HepG2 (cell line): ENCODE data around the gene ZBTB7B. TPM values are rescaled to one million over a fixed set of nuclear protein-coding genes. Genes with fewer than 3 reads are reported as not detected.
A peak's percentile ranks its signal among the peaks of the same experiment; 100 is the strongest.

Experiments
- ATAC-seq: fragments of 200-7000 bp; cut with Tn5 transposase; 3 replicates; pipeline ENCODE4 v1.9.1; 2020; ENCODE audit warnings: mild to moderate bottlenecking, moderate library complexity
- BruUV-seq: library from RNA; stranded (reverse); fragments of 400-500 nt; replicated peaks from 2 replicates; lab custom pipeline; 2021; lab: Mats Ljungman, UMichigan
- CTCF ChIA-PET: fragments of 300-600 bp; formaldehyde crosslinking; extraction: SDS; loops from one replicate; lab custom pipeline; 2021; ENCODE audit warnings: low total read pairs, inconsistent platforms, low intra/inter-chr PET ratio; lab: Yijun Ruan, JAX
- POLR2A ChIA-PET: fragments of 350-600 bp; sonication (Branson Sonifier 250); formaldehyde crosslinking; loops from one replicate; lab custom pipeline; 2020; ENCODE audit warnings: antibody characterized with exemption, inconsistent platforms; lab: Yijun Ruan, JAX
- DNase-seq: peaks from one replicate; pipeline ENCODE4 v3.0.0-alpha.2; 2015; ENCODE audit warnings: low spot score
- FAIRE-seq: peaks from 3 replicates; lab custom pipeline; 2011; peaks lifted over from hg19 to GRCh38; lab: Jason Lieb, UNC
- H2AFZ ChIP-seq: one replicate; pipeline ENCODE4 v1.6.1; 2011; ENCODE audit warnings: low read length, inconsistent platforms
- H3K27ac ChIP-seq: fragments of 300-600 bp; 3 replicates; pipeline ENCODE4 v1.8.0; 2011; ENCODE audit warnings: mixed run types, mild to moderate bottlenecking, mixed read lengths, low read length, inconsistent platforms; ENCODE audit not compliant: insufficient read depth; ENCODE audit errors: extremely low read length
- H3K27me3 ChIP-seq, 2 experiments: fragments of 200-600 bp in 1 of 2; 2 replicates in 1 of 2; 3 replicates in 1 of 2; pipeline versions ENCODE4 v1.6.0 to v1.8.0; 2011; ENCODE audit warnings: low read length in 2 of 2, mild to moderate bottlenecking in 2 of 2, moderate library complexity in 2 of 2, inconsistent platforms in 1 of 2; ENCODE audit not compliant: insufficient read depth in 2 of 2, control insufficient read depth in 1 of 2
- H3K36me3 ChIP-seq, 2 experiments: fragments of 200-600 bp in 1 of 2; replicated peaks in 1 of 2; 2 replicates in 1 of 2; 3 replicates in 1 of 2; pipeline versions ENCODE4 v1.5.1 to v1.8.0; 2011; ENCODE audit warnings: low read length in 2 of 2, inconsistent platforms in 1 of 2; ENCODE audit not compliant: insufficient read depth in 2 of 2, control insufficient read depth in 1 of 2
- H3K4me1 ChIP-seq: 2 replicates; pipeline ENCODE4 v1.5.1; 2012; ENCODE audit warnings: low read length, inconsistent platforms; ENCODE audit not compliant: insufficient read depth
- H3K4me2 ChIP-seq: 2 replicates; pipeline ENCODE4 v1.6.0; 2011; ENCODE audit warnings: low read depth, low read length, inconsistent platforms
- H3K4me3 ChIP-seq, 3 experiments: fragments of 200-600 bp in 1 of 3; sonication (generic), shearing (Covaris generic) in 1 of 3; replicated peaks in 1 of 3; 2 replicates each; pipeline ENCODE4 v1.5.1; 2011 to 2016; ENCODE audit warnings: low read length in 3 of 3, inconsistent platforms in 2 of 3, low read depth in 2 of 3, mild to moderate bottlenecking in 2 of 3, control low read depth in 1 of 3, mixed read lengths in 1 of 3; ENCODE audit not compliant: insufficient read depth in 1 of 3
- H3K79me2 ChIP-seq: one replicate; pipeline ENCODE4 v1.6.1; 2011; ENCODE audit warnings: low read length, inconsistent platforms; ENCODE audit not compliant: insufficient read depth
- H3K9ac ChIP-seq: 2 replicates; pipeline ENCODE4 v1.6.0; 2011; ENCODE audit warnings: mild to moderate bottlenecking, low read depth, low read length, inconsistent platforms; ENCODE audit not compliant: insufficient read depth
- H3K9me3 ChIP-seq: 2 replicates; pipeline ENCODE4 v1.5.1; 2012; ENCODE audit warnings: mild to moderate bottlenecking, low read length
- H4K20me1 ChIP-seq: 2 replicates; pipeline ENCODE4 v1.6.0; 2011; ENCODE audit warnings: inconsistent platforms, mild to moderate bottlenecking, low read length, moderate library complexity; ENCODE audit not compliant: insufficient read depth
- E2F1 ChIP-seq: sonication (generic); formaldehyde crosslinking; IDR thresholded peaks from 2 replicates; pipeline ENCODE4 v1.5.0; 2020; ENCODE audit warnings: missing genetic modification reagents
- GATA4 ChIP-seq: sonication (generic); IDR thresholded peaks from 2 replicates; pipeline ENCODE4 v1.6.1; 2016; ENCODE audit warnings: antibody characterized with exemption, low read depth, borderline replicate concordance
- GLMP ChIP-seq: sonication (generic); formaldehyde crosslinking; IDR thresholded peaks from 2 replicates; pipeline ENCODE4 v1.9.0; 2021; ENCODE audit warnings: missing genetic modification reagents, mild to moderate bottlenecking, borderline replicate concordance
- KAT2B ChIP-seq: fragments of 150-350 bp; IDR thresholded peaks from 2 replicates; pipeline ENCODE4 v1.6.1; 2014; ENCODE audit warnings: low read depth, low read length, borderline replicate concordance
- KLF12 ChIP-seq: sonication (generic); formaldehyde crosslinking; IDR thresholded peaks from 2 replicates; pipeline ENCODE4 v1.4.0; 2020; ENCODE audit warnings: missing genetic modification reagents, borderline replicate concordance
- PLRG1 ChIP-seq: fragments of 450-650 bp; conservative IDR thresholded peaks from 2 replicates; pipeline ENCODE4 v1.6.1; 2016
- SRF ChIP-seq: IDR thresholded peaks from 2 replicates; pipeline ENCODE4 v1.6.1; 2011; ENCODE audit warnings: mild to moderate bottlenecking, low read depth, low read length, moderate library complexity
- TAF1 ChIP-seq: sonication (generic); formaldehyde crosslinking; IDR thresholded peaks from 2 replicates; pipeline ENCODE4 v1.4.0; 2020; ENCODE audit warnings: missing genetic modification reagents
- TCF7L2 ChIP-seq: IDR thresholded peaks from 2 replicates; pipeline ENCODE4 v1.6.1; 2011; ENCODE audit warnings: mild to moderate bottlenecking, low read depth, low read length, moderate library complexity
- TFAP4 ChIP-seq: sonication (generic); IDR thresholded peaks from 2 replicates; pipeline ENCODE4 v1.6.1; 2016; ENCODE audit warnings: low read depth, borderline replicate concordance
- WIZ ChIP-seq: sonication (generic); formaldehyde crosslinking; IDR thresholded peaks from 2 replicates; pipeline ENCODE4 v1.5.1; 2020; ENCODE audit warnings: mild to moderate bottlenecking, missing genetic modification reagents
- ZNF142 ChIP-seq: sonication (generic); formaldehyde crosslinking; IDR thresholded peaks from 2 replicates; pipeline ENCODE4 v1.4.0; 2020; ENCODE audit warnings: missing genetic modification reagents
- ZNF33A ChIP-seq: sonication (generic); formaldehyde crosslinking; IDR thresholded peaks from 2 replicates; pipeline ENCODE4 v1.5.1; 2020; ENCODE audit warnings: missing genetic modification reagents, mild to moderate bottlenecking, moderate library complexity, borderline replicate concordance
- ZNF605 ChIP-seq: sonication (generic); formaldehyde crosslinking; IDR thresholded peaks from 2 replicates; pipeline ENCODE4 v1.8.0; 2022; ENCODE audit warnings: mild to moderate bottlenecking, missing genetic modification reagents
- ZNF709 ChIP-seq: sonication (generic); formaldehyde crosslinking; IDR thresholded peaks from 2 replicates; pipeline ENCODE4 v1.5.0; 2020; ENCODE audit warnings: mild to moderate bottlenecking, missing genetic modification reagents
- ZNF724P ChIP-seq: sonication (generic); formaldehyde crosslinking; IDR thresholded peaks from 2 replicates; pipeline ENCODE4 v1.8.0; 2022; ENCODE audit warnings: missing genetic modification reagents, borderline replicate concordance
- ZNF839 ChIP-seq: sonication (generic); formaldehyde crosslinking; IDR thresholded peaks from 2 replicates; pipeline ENCODE4 v1.4.0; 2020; ENCODE audit warnings: missing genetic modification reagents, mild to moderate bottlenecking, borderline replicate concordance
- WGBS: methylation state at CpG from one replicate; pipeline ENCODE4 v1.1.6; 2017; ENCODE audit warnings: low lambda C conversion rate; 5-methylcytosine and 5-hydroxymethylcytosine counted together
- in situ Hi-C: cut with HindIII; loops from 2 replicates; pipeline ENCODE4 v1.10.0; 2017; ENCODE audit warnings: low pct_unique_long_range_greater_than_20kb; ENCODE audit not compliant: extremely low pct_ligation_motif_present
- intact Hi-C: fragments of 100-400 bp; cut with micrococcal nuclease; formaldehyde crosslinking; loops from one replicate; pipeline ENCODE4 v1.10.0; 2022; ENCODE audit not compliant: unreplicated experiment
- polyA plus RNA-seq, 8 experiments: library from polyadenylated mRNA; depleted of rRNA in 3 of 8; stranded (reverse) in 7 of 8; unstranded in 1 of 8; fragments of >200 nt; fragmentation: Illumina TruSeq in 4 of 8; extraction: Trizol in 4 of 8; gene quantifications; 2 replicates each; pipeline versions ENCODE4 v1.2.1 to v1.2.3, GENCODE V29; 2011 to 2016; ENCODE audit warnings: low read depth in 4 of 8, missing spikeins in 1 of 8, mixed read lengths in 1 of 8; ENCODE audit not compliant: insufficient read depth in 1 of 8
- total RNA-seq, 5 experiments: library from RNA; depleted of rRNA; stranded (reverse); fragments of >200 nt; fragmentation: Illumina TruSeq; extraction: Trizol; gene quantifications; 2 replicates each; pipeline ENCODE4 v1.2.3, GENCODE V29; 2016; ENCODE audit warnings: low read depth in 1 of 5

ZBTB7B gene
- total and polyA plus RNA-seq, 2 of the 13 experiments (the other 11 are each of a cell fraction or from before 2014, with no cell fraction given): 15.5 to 17.5 TPM

GRCh38 chr1:154956544-154956941 lies 46.1 kb upstream of the ZBTB7B start:
- no peak for FAIRE-seq
- H3K79me2 ChIP-seq: peaks cover 10% of the 10 kb centered on the region
- BruUV-seq: TSS peak; percentile 54
- TF ChIP-seq E2F1 (CRISPR knock-in tag) (no peak), GATA4 (no peak), ZNF839 (CRISPR knock-in tag) (no peak), KLF12 (no peak), ZNF709 (CRISPR knock-in tag) (no peak), TFAP4 (0 out of 2 replicates have a peak, but pooled peaks have one; percentile 5), TAF1 (CRISPR knock-in tag) (no peak), KAT2B (no peak), ZNF33A (CRISPR knock-in tag) (no peak), ZNF724P (CRISPR knock-in tag) (no peak), ZNF142 (CRISPR knock-in tag) (no peak), TCF7L2 (no peak), ZNF605 (CRISPR knock-in tag) (no peak), SRF (no peak), PLRG1 (no peak), GLMP (CRISPR knock-in tag) (no peak), WIZ (no peak)

More at GRCh38 chr1:154956544-154956941, 46.1 kb upstream of the ZBTB7B start:
- Histone ChIP-seq H3K4me1 (peaks cover 55% of the 10 kb centered on the region), H3K27ac (peak overlapping the region; percentile 96), H3K9ac (peak overlapping the region; percentile 89), H3K36me3 (peaks cover 4 to 13% of the 10 kb centered on the region in 2 experiments; a peak in 2 of 5 replicates), H2AFZ (no peak overlapping the region), H3K4me2 (peak overlapping the region; percentile 95), H4K20me1 (no peaks in the 10 kb centered on the region), H3K27me3 (no peaks in the 10 kb centered on the region; a peak in 1 of 5 replicates), H3K4me3 (peak overlapping the region; percentile 66 to 72 (median 69); a peak in 5 of 6 replicates), H3K9me3 (no peaks in the 10 kb centered on the region)
- intact Hi-C loops (loop anchor here (2.0 kb wide), 1 partner anchor 16 kb away; no protein-coding TSS in a partner anchor), in situ Hi-C loops (no loop called here)
- ChIA-PET POLR2A (interaction anchor here (0.7 to 4.1 kb wide), 12 partner anchors 8 to 237 kb away, joined by 3 to 91 read pairs (median 6); partner anchors contain the start of genes ADAM15, CKS1B, EFNA4 and FLAD1), CTCF (interaction anchor here (2.0 kb wide), 1 partner anchor 61 kb away, joined by 8 read pairs; no protein-coding TSS in a partner anchor)
- DNase-seq (no peak), ATAC-seq (no peak)
- 22% methylated on average over 4 of the region's 6 CpGs for WGBS
